WTC11 (cell line): Measurements from ENCODE around the gene HOXA1. TPM values are rescaled to one million over a fixed set of nuclear protein-coding genes. Genes with fewer than 3 reads are reported as not detected.

Source experiments
- AFF4 ChIP-seq: sonication (generic); formaldehyde crosslinking; IDR thresholded peaks from 2 replicates; pipeline ENCODE4 v1.8.1; 2023; ENCODE audit warnings: mild to moderate bottlenecking, missing genetic modification reagents, borderline replicate concordance
- CBFB ChIP-seq: sonication (generic); formaldehyde crosslinking; IDR thresholded peaks from 2 replicates; pipeline ENCODE4 v1.8.1; 2022; ENCODE audit warnings: mild to moderate bottlenecking, low read depth, missing genetic modification reagents
- FOXP1 ChIP-seq: sonication (generic); formaldehyde crosslinking; IDR thresholded peaks from 2 replicates; pipeline ENCODE4 v1.8.0; 2022; ENCODE audit warnings: missing genetic modification reagents, mild to moderate bottlenecking, moderate library complexity, borderline replicate concordance
- FOXP4 ChIP-seq: sonication (generic); formaldehyde crosslinking; IDR thresholded peaks from 2 replicates; pipeline ENCODE4 v1.8.0; 2022; ENCODE audit warnings: mild to moderate bottlenecking, missing genetic modification reagents
- IRF2 ChIP-seq: sonication (generic); formaldehyde crosslinking; IDR thresholded peaks from 2 replicates; pipeline ENCODE4 v1.8.0; 2022; ENCODE audit warnings: low read depth, missing genetic modification reagents, borderline replicate concordance
- JAZF1 ChIP-seq: fragments of 250-450 bp; sonication (Bioruptor Pico); IDR thresholded peaks from 2 replicates; pipeline ENCODE4 v1.9.0; 2021; ENCODE audit warnings: moderate library complexity, mild to moderate bottlenecking, inconsistent platforms
- MXD4 ChIP-seq: fragments of 250-450 bp; sonication (Bioruptor Pico); IDR thresholded peaks from 2 replicates; pipeline ENCODE4 v1.8.0; 2021; ENCODE audit warnings: mild to moderate bottlenecking, moderate library complexity, borderline replicate concordance
- NFE2L1 ChIP-seq: sonication (generic); formaldehyde crosslinking; IDR thresholded peaks from 2 replicates; pipeline ENCODE4 v1.8.1; 2023; ENCODE audit warnings: missing genetic modification reagents
- NR2C2 ChIP-seq: sonication (generic); formaldehyde crosslinking; IDR thresholded peaks from 2 replicates; pipeline ENCODE4 v1.8.0; 2022; ENCODE audit warnings: mild to moderate bottlenecking, missing genetic modification reagents
- PRDM15 ChIP-seq: sonication (generic); formaldehyde crosslinking; IDR thresholded peaks from 2 replicates; pipeline ENCODE4 v1.8.0; 2022; ENCODE audit warnings: missing genetic modification reagents
- RORB ChIP-seq: fragments of 250-450 bp; sonication (Bioruptor Pico); IDR thresholded peaks from 2 replicates; pipeline ENCODE4 v1.9.0; 2021; ENCODE audit warnings: mild to moderate bottlenecking
- SMAD3 ChIP-seq: sonication (generic); formaldehyde crosslinking; IDR thresholded peaks from 2 replicates; pipeline ENCODE4 v1.8.0; 2022; ENCODE audit warnings: missing genetic modification reagents, mild to moderate bottlenecking, borderline replicate concordance
- STAT6 ChIP-seq: sonication (generic); formaldehyde crosslinking; conservative IDR thresholded peaks from 2 replicates; pipeline ENCODE4 v1.8.1; 2023; ENCODE audit warnings: mild to moderate bottlenecking, low read depth, missing genetic modification reagents, moderate library complexity
- USF2 ChIP-seq: sonication (generic); formaldehyde crosslinking; IDR thresholded peaks from 2 replicates; pipeline ENCODE4 v1.8.1; 2023; ENCODE audit warnings: mild to moderate bottlenecking, missing genetic modification reagents, moderate library complexity
- ZMAT4 ChIP-seq: fragments of 250-450 bp; sonication (Bioruptor Pico); IDR thresholded peaks from 2 replicates; pipeline ENCODE4 v1.9.0; 2021; ENCODE audit warnings: mild to moderate bottlenecking
- ZNF138 ChIP-seq: sonication (generic); formaldehyde crosslinking; conservative IDR thresholded peaks from 2 replicates; pipeline ENCODE4 v1.8.1; 2022; ENCODE audit warnings: mild to moderate bottlenecking, moderate library complexity, missing genetic modification reagents
- ZNF232 ChIP-seq: sonication (generic); formaldehyde crosslinking; IDR thresholded peaks from 2 replicates; pipeline ENCODE4 v1.8.0; 2022; ENCODE audit warnings: mild to moderate bottlenecking, missing genetic modification reagents
- ZNF396 ChIP-seq: fragments of 250-450 bp; sonication (Bioruptor Pico); IDR thresholded peaks from 2 replicates; pipeline ENCODE4 v1.8.0; 2021; ENCODE audit warnings: mild to moderate bottlenecking, moderate library complexity, borderline replicate concordance
- ZNF416 ChIP-seq: fragments of 250-450 bp; sonication (Bioruptor Pico); IDR thresholded peaks from 2 replicates; pipeline ENCODE4 v1.9.0; 2021; ENCODE audit warnings: mild to moderate bottlenecking, inconsistent platforms
- ZNF423 ChIP-seq: fragments of 250-450 bp; sonication (Bioruptor Pico); IDR thresholded peaks from 2 replicates; pipeline ENCODE4 v2.1.2; 2022; ENCODE audit warnings: mild to moderate bottlenecking, moderate library complexity
- ZNF425 ChIP-seq: fragments of 250-450 bp; sonication (Bioruptor Pico); conservative IDR thresholded peaks from 2 replicates; pipeline ENCODE4 v1.9.0; 2021; ENCODE audit warnings: mild to moderate bottlenecking
- total RNA-seq: library from RNA; stranded (reverse); gene quantifications from 3 replicates; pipeline ENCODE4 v1.2.3, GENCODE V29; 2021

Gene HOXA1
- total RNA-seq, 1 experiment from 2014 or later, result not detected

GRCh38 chr7:27088002-27088922 lies 7.5 kb downstream of the HOXA1 start (continued):
- TF ChIP-seq ZNF416 (CRISPR knock-in tag), result no peak
- no peak for TF ChIP-seq PRDM15 (CRISPR knock-in tag)
- peak; percentile 93; the same call in 1 of the 2 replicates for TF ChIP-seq AFF4 (CRISPR knock-in tag)
- peak; percentile 97 for TF ChIP-seq FOXP1
- TF ChIP-seq ZNF138 (CRISPR knock-in tag), result peak; percentile 91
- peak; percentile 91; the same call in 1 of the 2 replicates for TF ChIP-seq NFE2L1 (CRISPR knock-in tag)
- no peak for TF ChIP-seq STAT6 (CRISPR knock-in tag)
- TF ChIP-seq MXD4 (CRISPR knock-in tag), result no peak
- no peak for TF ChIP-seq IRF2 (CRISPR knock-in tag)
- TF ChIP-seq SMAD3 (CRISPR knock-in tag), result peak; percentile 87; the same call in 1 of the 2 replicates
- TF ChIP-seq FOXP4 (CRISPR knock-in tag), result no peak
- peak; percentile 62; the same call in 1 of the 2 replicates for TF ChIP-seq NR2C2 (CRISPR knock-in tag)
- TF ChIP-seq JAZF1, result no peak
- peak; percentile 92 for TF ChIP-seq ZNF232 (CRISPR knock-in tag)
- TF ChIP-seq ZNF396 (CRISPR knock-in tag), result no peak
- no peak for TF ChIP-seq RORB (CRISPR knock-in tag)
- no peak for TF ChIP-seq ZMAT4 (CRISPR knock-in tag)
- no peak for TF ChIP-seq ZNF425 (CRISPR knock-in tag)
- no peak for TF ChIP-seq CBFB
- no peak for TF ChIP-seq ZNF423 (CRISPR knock-in tag)
- no peak; the same call in 1 of the 2 replicates for TF ChIP-seq USF2 (CRISPR knock-in tag)
